HUES48 (cell line): Measurements from ENCODE around the gene NOX1.
A peak's percentile ranks its signal among the peaks of the same experiment; 100 is the strongest.
"Not testable (repeated sequence)": the region's sequence is repeated elsewhere in the genome, so short reads cannot be mapped to it uniquely, and the experiment has no call there.

ENCODE experiments used
- H3K27ac ChIP-seq: one replicate; pipeline ENCODE4 v1.7.0; 2013; ENCODE audit warnings: low read depth, low read length, inconsistent platforms
- H3K27me3 ChIP-seq: 2 replicates; pipeline ENCODE4 v1.6.1; 2013; ENCODE audit warnings: mild to moderate bottlenecking, low read length; ENCODE audit not compliant: control insufficient read depth, insufficient read depth
- H3K36me3 ChIP-seq: 2 replicates; pipeline ENCODE4 v1.6.1; 2013; ENCODE audit warnings: low read length; ENCODE audit not compliant: control insufficient read depth, insufficient read depth
- H3K4me1 ChIP-seq: 2 replicates; pipeline ENCODE4 v1.6.1; 2013; ENCODE audit warnings: mild to moderate bottlenecking, low read length; ENCODE audit not compliant: control insufficient read depth, insufficient read depth
- H3K4me3 ChIP-seq: 2 replicates; pipeline ENCODE4 v1.5.1; 2013; ENCODE audit warnings: mild to moderate bottlenecking, low read depth, low read length
- H3K9ac ChIP-seq: 2 replicates; pipeline ENCODE4 v1.6.1; 2013; ENCODE audit warnings: mild to moderate bottlenecking, low read depth, low read length, moderate library complexity
- H3K9me3 ChIP-seq: 2 replicates; pipeline ENCODE4 v1.6.1; 2013; ENCODE audit warnings: low read length; ENCODE audit not compliant: control insufficient read depth, insufficient read depth

Gene NOX1

GRCh38 chrX:100819534-100819836 lies 54.7 kb downstream of the NOX1 start:
- no peaks in the 10 kb centered on the region for H3K4me1 ChIP-seq
- peak overlapping the region; percentile 93 for H3K4me3 ChIP-seq
- peaks cover 26% of the 10 kb centered on the region for H3K36me3 ChIP-seq
- H3K9me3 ChIP-seq: no peaks in the 10 kb centered on the region
- H3K27me3 ChIP-seq: peaks cover 24% of the 10 kb centered on the region
- H3K27ac ChIP-seq: no peak overlapping the region
- H3K9ac ChIP-seq: peak overlapping the region; percentile 26; the same call in 1 of the 2 replicates

- Histone ChIP-seq H3K27ac (no peak overlapping the region), H3K4me1 (0 out of 2 replicates have a peak, but pooled peaks cover 3% of the 10 kb centered on the region), H3K27me3 (peaks cover 28% of the 10 kb centered on the region), H3K4me3 (no peak overlapping the region), H3K9ac (no peak overlapping the region), H3K9me3 (no peaks in the 10 kb centered on the region), H3K36me3 (peaks cover 4% of the 10 kb centered on the region)
Measured at GRCh38 chrX:100817340-100817739, 56.8 kb downstream of the NOX1 start.

GRCh38 chrX:100812216-100813158 lies 61.7 kb downstream of the NOX1 start:
- Histone ChIP-seq H3K9me3 (no peaks in the 10 kb centered on the region), H3K4me1 (0 out of 2 replicates have a peak, but pooled peaks cover 8% of the 10 kb centered on the region), H3K27ac (peak overlapping the region; percentile 34), H3K36me3 (no peaks in the 10 kb centered on the region), H3K9ac (no peak overlapping the region), H3K4me3 (no peak overlapping the region), H3K27me3 (peaks cover 30% of the 10 kb centered on the region)

- H3K27me3 ChIP-seq: peaks cover 11% of the 10 kb centered on the region
- H3K4me1 ChIP-seq, H3K9me3 ChIP-seq, H3K36me3 ChIP-seq, H3K4me3 ChIP-seq, H3K9ac ChIP-seq, H3K27ac ChIP-seq: not testable (repeated sequence)
Measured at GRCh38 chrX:100808265-100808664, 65.9 kb downstream of the NOX1 start.

GRCh38 chrX:100804780-100805179 lies 69.4 kb downstream of the NOX1 start:
- Histone ChIP-seq H3K9ac (no peak overlapping the region), H3K27me3 (no peaks in the 10 kb centered on the region), H3K27ac (no peak overlapping the region), H3K4me1 (no peaks in the 10 kb centered on the region), H3K4me3 (no peak overlapping the region), H3K9me3 (no peaks in the 10 kb centered on the region), H3K36me3 (no peaks in the 10 kb centered on the region)

- Histone ChIP-seq H3K27me3 (no peaks in the 10 kb centered on the region; the same call in 1 of the 2 replicates), H3K9ac (no peak overlapping the region), H3K9me3 (no peaks in the 10 kb centered on the region), H3K4me3 (no peak overlapping the region), H3K36me3 (no peaks in the 10 kb centered on the region), H3K27ac (no peak overlapping the region), H3K4me1 (no peaks in the 10 kb centered on the region)
Measured at GRCh38 chrX:100802843-100803242, 71.3 kb downstream of the NOX1 start.

- Histone ChIP-seq H3K9ac (no peak overlapping the region), H3K4me3 (no peak overlapping the region), H3K9me3 (no peaks in the 10 kb centered on the region), H3K36me3 (no peaks in the 10 kb centered on the region), H3K27ac (no peak overlapping the region), H3K27me3 (no peaks in the 10 kb centered on the region; the same call in 1 of the 2 replicates), H3K4me1 (no peaks in the 10 kb centered on the region)
Measured at GRCh38 chrX:100798484-100799214, 75.5 kb downstream of the NOX1 start.

- Histone ChIP-seq H3K36me3 (no peaks in the 10 kb centered on the region), H3K27me3 (no peaks in the 10 kb centered on the region; the same call in 1 of the 2 replicates), H3K4me3 (no peak overlapping the region), H3K27ac (no peak overlapping the region), H3K9ac (no peak overlapping the region), H3K4me1 (no peaks in the 10 kb centered on the region), H3K9me3 (no peaks in the 10 kb centered on the region)
Measured at GRCh38 chrX:100797359-100797758, 76.8 kb downstream of the NOX1 start.

- H3K27ac ChIP-seq, H3K4me3 ChIP-seq, H3K36me3 ChIP-seq, H3K4me1 ChIP-seq, H3K9ac ChIP-seq, H3K9me3 ChIP-seq, H3K27me3 ChIP-seq: not testable (repeated sequence)
Measured at GRCh38 chrX:100796371-100796770, 77.8 kb downstream of the NOX1 start.
